Kidney glomerular epithelial cell (primary cell): ENCODE data around the gene TPX2.

ENCODE experiments used
- DNase-seq: peaks from one replicate; lab custom pipeline; 2025; lab: John Stamatoyannopoulos, UW

Gene TPX2

GRCh38 chr20:31705598-31706597, 33.2 kb upstream of the TPX2 start:
- DNase-seq, result peak; percentile 23

GRCh38 chr20:31706607-31707257, 32.4 kb upstream of the TPX2 start:
- no peak for DNase-seq

- no peak for DNase-seq
Measured at GRCh38 chr20:31707258-31707615, 31.9 kb upstream of the TPX2 start.

- DNase-seq, result no peak
Measured at GRCh38 chr20:31707994-31708735, 30.9 kb upstream of the TPX2 start.

- no peak for DNase-seq
Measured at GRCh38 chr20:31708736-31709534, 30.2 kb upstream of the TPX2 start.

GRCh38 chr20:31709939-31710338, 29.2 kb upstream of the TPX2 start:
- no peak for DNase-seq

- DNase-seq, result no peak
Measured at GRCh38 chr20:31710423-31711108, 28.5 kb upstream of the TPX2 start.

- DNase-seq, result no peak
Measured at GRCh38 chr20:31711179-31712111, 27.6 kb upstream of the TPX2 start.

- DNase-seq, result no peak
Measured at GRCh38 chr20:31712112-31712553, 27.0 kb upstream of the TPX2 start.

- DNase-seq, result peak; percentile 97
Measured at GRCh38 chr20:31712564-31713311, 26.4 kb upstream of the TPX2 start.

GRCh38 chr20:31713312-31714273, 25.5 kb upstream of the TPX2 start:
- peak; percentile 75 for DNase-seq

GRCh38 chr20:31715766-31716165, 23.3 kb upstream of the TPX2 start:
- DNase-seq, result no peak

GRCh38 chr20:31716351-31716750, 22.7 kb upstream of the TPX2 start:
- DNase-seq, result no peak

GRCh38 chr20:31716818-31717477, 22.1 kb upstream of the TPX2 start:
- no peak for DNase-seq

GRCh38 chr20:31717478-31718201, 21.4 kb upstream of the TPX2 start:
- DNase-seq, result no peak

- DNase-seq, result no peak
Measured at GRCh38 chr20:31718952-31719643, 20.0 kb upstream of the TPX2 start.
